GM12878 (cell line): ENCODE measurements around the gene PHF21B. TPM values are rescaled to one million over a fixed set of nuclear protein-coding genes. Genes with fewer than 3 reads are reported as not detected.

ENCODE experiments used
- ATAC-seq: fragments of 200-7000 bp; cut with Tn5 transposase; 3 replicates; pipeline ENCODE4 v1.9.1; 2020; ENCODE audit warnings: mild to moderate bottlenecking, moderate library complexity
- BruUV-seq: library from RNA; stranded (reverse); fragments of 400-500 nt; replicated peaks from 2 replicates; lab custom pipeline; 2021; lab: Mats Ljungman, UMichigan
- CTCF ChIA-PET: fragments of 300-600 bp; sonication (Branson Sonifier 250); formaldehyde crosslinking; extraction: SDS; loops from one replicate; lab custom pipeline; 2021; ENCODE audit warnings: inconsistent platforms; lab: Yijun Ruan, JAX
- POLR2A ChIA-PET: fragments of 350-600 bp; formaldehyde crosslinking; extraction: SDS; loops from one replicate; lab custom pipeline; 2021; ENCODE audit warnings: inconsistent platforms; lab: Charles Lee
- RAD21 ChIA-PET: fragments of 300-600 bp; sonication (Branson Sonifier 250); formaldehyde crosslinking; loops from one replicate; lab custom pipeline; 2023; ENCODE audit warnings: antibody characterized with exemption; ENCODE audit not compliant: unreplicated experiment; lab: Charles Lee
- SMC1A ChIA-PET: fragments of 300-600 bp; sonication (Branson Sonifier 250); formaldehyde crosslinking; loops from one replicate; lab custom pipeline; 2023; ENCODE audit not compliant: unreplicated experiment, uncharacterized antibody; lab: Charles Lee
- DNase-seq: peaks from one replicate; pipeline ENCODE4 v3.0.0-alpha.2; 2011; ENCODE audit warnings: low read depth, low spot score
- FAIRE-seq: peaks from 3 replicates; lab custom pipeline; 2011; peaks lifted over from hg19 to GRCh38; lab: Jason Lieb, UNC
- H2AFZ ChIP-seq: 2 replicates; pipeline ENCODE4 v1.6.0; 2011; ENCODE audit warnings: low read depth, low read length, control low read depth; ENCODE audit not compliant: control insufficient read depth
- H3K27ac ChIP-seq: 2 replicates; pipeline ENCODE4 v1.5.1; 2011; ENCODE audit warnings: control low read depth; ENCODE audit not compliant: control insufficient read depth, insufficient read depth
- H3K27me3 ChIP-seq, 2 experiments: replicated peaks in 1 of 2; 2 replicates each; pipeline versions ENCODE4 v1.6.0 to v1.6.1; 2011; ENCODE audit warnings: low read length in 1 of 2; ENCODE audit not compliant: control insufficient read depth in 2 of 2, insufficient read depth in 2 of 2
- H3K36me3 ChIP-seq, 2 experiments: 2 replicates each; pipeline ENCODE4 v1.5.1; 2011; ENCODE audit warnings: low read length in 1 of 2; ENCODE audit not compliant: control insufficient read depth in 2 of 2, insufficient read depth in 2 of 2
- H3K4me1 ChIP-seq: 2 replicates; pipeline ENCODE4 v1.6.1; 2011; ENCODE audit warnings: mild to moderate bottlenecking, low read length, moderate library complexity, mixed read lengths; ENCODE audit not compliant: control insufficient read depth, insufficient read depth
- H3K4me2 ChIP-seq: 2 replicates; pipeline ENCODE4 v1.6.0; 2011; ENCODE audit warnings: control low read depth; ENCODE audit not compliant: control insufficient read depth, insufficient read depth
- H3K4me3 ChIP-seq: fragments of 200-600 bp; sonication (generic); 2 replicates; pipeline ENCODE4 v1.5.1; 2016
- H3K79me2 ChIP-seq: 2 replicates; pipeline ENCODE4 v1.6.0; 2011; ENCODE audit warnings: low read length; ENCODE audit not compliant: control insufficient read depth, insufficient read depth
- H3K9ac ChIP-seq: 2 replicates; pipeline ENCODE4 v1.8.0; 2011; ENCODE audit warnings: low read length, control low read depth, mixed read lengths; ENCODE audit not compliant: control insufficient read depth, insufficient read depth
- H3K9me3 ChIP-seq: replicated peaks from 3 replicates; pipeline ENCODE4 v1.5.1; 2011; ENCODE audit warnings: mild to moderate bottlenecking, low read length; ENCODE audit not compliant: control insufficient read depth, insufficient read depth
- H4K20me1 ChIP-seq: 2 replicates; pipeline ENCODE4 v1.6.0; 2011; ENCODE audit not compliant: control insufficient read depth, insufficient read depth
- ATF7 ChIP-seq: fragments of 450-650 bp; IDR thresholded peaks from 2 replicates; pipeline ENCODE4 v1.6.1; 2016; ENCODE audit warnings: low read depth, mild to moderate bottlenecking
- ETV6 ChIP-seq, 2 experiments: fragments of 450-650 bp in 1 of 2; IDR thresholded peaks in 1 of 2; conservative IDR thresholded peaks in 1 of 2; 2 replicates each; pipeline ENCODE4 v1.6.1; 2014; ENCODE audit warnings: antibody characterized with exemption in 1 of 2, borderline replicate concordance in 1 of 2, low read depth in 1 of 2, mild to moderate bottlenecking in 1 of 2, moderate library complexity in 1 of 2
- IKZF1 ChIP-seq: fragments of 450-650 bp; conservative IDR thresholded peaks from 2 replicates; pipeline ENCODE4 v1.6.1; 2017; ENCODE audit warnings: antibody characterized with exemption, mild to moderate bottlenecking
- MEF2B ChIP-seq: fragments of 450-650 bp; IDR thresholded peaks from 2 replicates; pipeline ENCODE4 v1.6.1; 2018; ENCODE audit warnings: mild to moderate bottlenecking, moderate library complexity; ENCODE audit not compliant: partially characterized antibody, poor library complexity, severe bottlenecking
- NBN ChIP-seq: fragments of 450-650 bp; IDR thresholded peaks from 2 replicates; pipeline ENCODE4 v1.6.1; 2016
- RB1 ChIP-seq: fragments of 450-650 bp; formaldehyde crosslinking; IDR thresholded peaks from 2 replicates; pipeline ENCODE4 v1.6.1; 2017; ENCODE audit warnings: mild to moderate bottlenecking, borderline replicate concordance
- RUNX3 ChIP-seq: IDR thresholded peaks from 2 replicates; pipeline ENCODE4 v1.6.1; 2012; ENCODE audit warnings: low read length, inconsistent platforms
- TCF12 ChIP-seq: IDR thresholded peaks from 2 replicates; pipeline ENCODE4 v1.6.1; 2011; ENCODE audit warnings: low read depth, mild to moderate bottlenecking, low read length
- ZBTB33 ChIP-seq: fragments of 450-650 bp; IDR thresholded peaks from 2 replicates; pipeline ENCODE4 v1.6.1; 2017; ENCODE audit warnings: mild to moderate bottlenecking
- ZNF592 ChIP-seq: fragments of 450-650 bp; IDR thresholded peaks from 2 replicates; pipeline ENCODE4 v1.6.1; 2017; ENCODE audit warnings: mild to moderate bottlenecking, moderate library complexity
- WGBS: methylation state at CpG from one replicate; pipeline ENCODE4 v1.1.6; 2016; ENCODE audit warnings: low lambda C conversion rate; ENCODE audit not compliant: insufficient replicate concordance, insufficient coverage; ENCODE audit errors: missing lambda C conversion rate; 5-methylcytosine and 5-hydroxymethylcytosine counted together
- in situ Hi-C: fragments of 300-500 bp; cut with MboI; formaldehyde crosslinking; loops from 9 replicates; pipeline ENCODE4 v1.14.3; 2018; ENCODE audit warnings: mixed read lengths
- intact Hi-C: fragments of 100-400 bp; cut with micrococcal nuclease; formaldehyde crosslinking; loops from one replicate; pipeline ENCODE4 v1.14.2; 2022; ENCODE audit not compliant: unreplicated experiment
- polyA plus RNA-seq, 11 experiments: library from polyadenylated mRNA; depleted of rRNA in 4 of 11; unstranded in 6 of 11; stranded (reverse) in 5 of 11; fragments of >200 nt; fragmentation: Nextera tagmentation in 4 of 11; fragmentation: Illumina TruSeq in 1 of 11; extraction: Ambion mirVana in 4 of 11; extraction: Trizol in 1 of 11; gene quantifications; 1 replicate in 1 of 11; 2 replicates in 10 of 11; pipeline versions ENCODE4 v1.2.1 to v1.2.3, GENCODE V29; 2011 to 2016; ENCODE audit warnings: inconsistent platforms in 2 of 11, missing spikeins in 2 of 11, low read depth in 1 of 11
- total RNA-seq, 4 experiments: library from RNA; depleted of rRNA in 3 of 4; stranded (reverse); fragments of >200 nt in 3 of 4; fragmentation: Illumina TruSeq in 1 of 4; extraction: Trizol in 1 of 4; gene quantifications; 2 replicates each; pipeline versions ENCODE4 v1.2.1 to v1.2.3, GENCODE V29; 2013 to 2021

The PHF21B gene
- total and polyA plus RNA-seq, 10 of the 15 experiments (the other 5 are each of a cell fraction or from before 2014, with no cell fraction given), result 0.03 to 0.35 TPM; not detected in 8

- SMC1A ChIA-PET, result interaction anchor here (0.5 to 2.5 kb wide), 2 partner anchors 16 to 21 kb away, joined by 3 to 6 read pairs; no protein-coding TSS in a partner anchor
- BruUV-seq, result no TSS peak
- FAIRE-seq, result no peak
- POLR2A ChIA-PET, result interaction anchor here (1.0 kb wide), 1 partner anchor 19 kb away, joined by 3 read pairs; no protein-coding TSS in a partner anchor
- H3K9ac ChIP-seq, result no peak overlapping the region
- in situ Hi-C loops (no loop called here), intact Hi-C loops (loop anchor here (10.0 kb wide), 1 partner anchor 292 kb away; no protein-coding TSS in a partner anchor)
- RAD21 ChIA-PET, result interaction anchor here (0.9 to 1.6 kb wide), 3 partner anchors 17 to 123 kb away, joined by 3 to 11 read pairs (median 3); no protein-coding TSS in a partner anchor
- H2AFZ ChIP-seq, result peak overlapping the region; percentile 49
- H3K4me1 ChIP-seq, result no peaks in the 10 kb centered on the region; the same call in 1 of the 2 replicates
- no peaks in the 10 kb centered on the region for H4K20me1 ChIP-seq
- peak; percentile 70 for ATAC-seq
- no peaks in the 10 kb centered on the region for H3K36me3 ChIP-seq
- 43% methylated on average over 23 of the region's 23 CpGs for WGBS
- CTCF ChIA-PET, result interaction anchor here (1.2 to 1.4 kb wide), 2 partner anchors 19 to 124 kb away, joined by 3 read pairs; no protein-coding TSS in a partner anchor
- no peak overlapping the region for H3K4me3 ChIP-seq
- H3K9me3 ChIP-seq, result no peaks in the 10 kb centered on the region
- 0 out of 4 replicates have a peak, but pooled peaks cover 0 to 2% of the 10 kb centered on the region in 2 experiments for H3K27me3 ChIP-seq
- no peak overlapping the region for H3K4me2 ChIP-seq
- no peaks in the 10 kb centered on the region for H3K79me2 ChIP-seq
- peak overlapping the region; percentile 33 for H3K27ac ChIP-seq
- DNase-seq, result no peak
- 0 out of 2 replicates have a peak, but pooled peaks have one; percentile 2 for TF ChIP-seq ATF7
- TF ChIP-seq MEF2B, result no peak
- no peak for TF ChIP-seq ZBTB33
- no peak for TF ChIP-seq RB1
- no peak for TF ChIP-seq TCF12
- no peak for TF ChIP-seq ZNF592
- TF ChIP-seq NBN, result no peak
- TF ChIP-seq RUNX3, result 0 out of 2 replicates have a peak, but pooled peaks have one; percentile 5
- TF ChIP-seq IKZF1, result 0 out of 2 replicates have a peak, but pooled peaks have one; percentile 18
- TF ChIP-seq ETV6 (conservative IDR thresholded peaks at IDR 0.05 in 1 of 2, IDR thresholded peaks at IDR 0.05 in 1 of 2; ENCODE audit: borderline replicate concordance in 1 of 2, low read depth in 1 of 2), result peak in 1 of 2 experiments; percentile 30; a peak in 1 of 4 replicates
These were observed 37.3 kb downstream of the PHF21B start for GRCh38 chr22:44972363-44973083.
